ENCODE data around the gene PIEZO2.

The PIEZO2 gene

GRCh38 chr18:11047817-11048216, 101.6 kb downstream of the PIEZO2 start:
- TF ChIP-seq ARNTL (CRISPR knock-in tag; IDR thresholded peaks at IDR 0.05; ENCODE audit: borderline replicate concordance, low read depth), result no peak
- TF ChIP-seq TSHZ2 (CRISPR knock-in tag; IDR thresholded peaks at IDR 0.05), result no peak
- no peak for TF ChIP-seq ISL1 (CRISPR knock-in tag; IDR thresholded peaks at IDR 0.05)
- TF ChIP-seq GLIS3 (CRISPR knock-in tag; IDR thresholded peaks at IDR 0.05), result no peak
- TF ChIP-seq, protein P1, sequence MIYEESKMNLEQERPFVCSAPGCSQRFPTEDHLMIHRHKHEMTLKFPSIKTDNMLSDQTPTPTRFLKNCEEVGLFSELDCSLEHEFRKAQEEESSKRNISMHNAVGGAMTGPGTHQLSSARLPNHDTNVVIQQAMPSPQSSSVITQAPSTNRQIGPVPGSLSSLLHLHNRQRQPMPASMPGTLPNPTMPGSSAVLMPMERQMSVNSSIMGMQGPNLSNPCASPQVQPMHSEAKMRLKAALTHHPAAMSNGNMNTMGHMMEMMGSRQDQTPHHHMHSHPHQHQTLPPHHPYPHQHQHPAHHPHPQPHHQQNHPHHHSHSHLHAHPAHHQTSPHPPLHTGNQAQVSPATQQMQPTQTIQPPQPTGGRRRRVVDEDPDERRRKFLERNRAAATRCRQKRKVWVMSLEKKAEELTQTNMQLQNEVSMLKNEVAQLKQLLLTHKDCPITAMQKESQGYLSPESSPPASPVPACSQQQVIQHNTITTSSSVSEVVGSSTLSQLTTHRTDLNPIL (CRISPR knock-in tag; IDR thresholded peaks at IDR 0.05; ENCODE audit: low read depth), result no peak
- TF ChIP-seq ZNF70 (CRISPR knock-in tag; IDR thresholded peaks at IDR 0.05), result no peak
- TF ChIP-seq, protein P2, sequence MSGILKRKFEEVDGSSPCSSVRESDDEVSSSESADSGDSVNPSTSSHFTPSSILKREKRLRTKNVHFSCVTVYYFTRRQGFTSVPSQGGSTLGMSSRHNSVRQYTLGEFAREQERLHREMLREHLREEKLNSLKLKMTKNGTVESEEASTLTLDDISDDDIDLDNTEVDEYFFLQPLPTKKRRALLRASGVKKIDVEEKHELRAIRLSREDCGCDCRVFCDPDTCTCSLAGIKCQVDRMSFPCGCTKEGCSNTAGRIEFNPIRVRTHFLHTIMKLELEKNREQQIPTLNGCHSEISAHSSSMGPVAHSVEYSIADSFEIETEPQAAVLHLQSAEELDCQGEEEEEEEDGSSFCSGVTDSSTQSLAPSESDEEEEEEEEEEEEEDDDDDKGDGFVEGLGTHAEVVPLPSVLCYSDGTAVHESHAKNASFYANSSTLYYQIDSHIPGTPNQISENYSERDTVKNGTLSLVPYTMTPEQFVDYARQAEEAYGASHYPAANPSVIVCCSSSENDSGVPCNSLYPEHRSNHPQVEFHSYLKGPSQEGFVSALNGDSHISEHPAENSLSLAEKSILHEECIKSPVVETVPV (CRISPR knock-in tag; IDR thresholded peaks at IDR 0.05), result no peak
- no peak for TF ChIP-seq CSDC2 (CRISPR knock-in tag; IDR thresholded peaks at IDR 0.05)
- no peak for TF ChIP-seq ZC3H10 (CRISPR knock-in tag; IDR thresholded peaks at IDR 0.05)
- TF ChIP-seq RARB (CRISPR knock-in tag; IDR thresholded peaks at IDR 0.05), result no peak
- no peak for ATAC-seq

GRCh38 chr18:11047156-11047555, 102.2 kb downstream of the PIEZO2 start:
- ATAC-seq, result no peak

DNA sequence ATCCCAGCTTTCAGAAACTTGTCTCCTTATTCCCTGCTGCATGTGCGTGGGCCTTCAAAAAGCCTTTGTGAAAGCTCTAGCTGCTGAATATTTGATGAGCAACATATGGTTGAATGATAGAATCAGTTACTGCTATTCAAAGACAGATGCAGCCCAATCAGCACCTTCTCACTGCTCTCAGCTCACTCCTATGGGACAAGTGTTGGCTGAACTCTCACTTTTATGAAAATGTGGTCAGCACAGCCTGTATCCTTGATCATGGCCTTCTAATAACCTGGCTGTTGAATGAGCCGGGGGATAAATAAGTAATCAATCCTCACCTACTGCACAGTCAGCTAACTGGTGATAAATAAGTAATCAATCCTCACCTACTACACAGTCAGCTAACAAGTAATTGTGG, 103.2 kb downstream of the PIEZO2 start:
- no peak for ATAC-seq
- TF ChIP-seq TCF4 (CRISPR knock-in tag; IDR thresholded peaks at IDR 0.05; ENCODE audit: borderline replicate concordance) (no peak), ZFP30 (CRISPR knock-in tag; IDR thresholded peaks at IDR 0.05) (no peak), ZNF565 (CRISPR knock-in tag; conservative IDR thresholded peaks at IDR 0.05; ENCODE audit: low read depth) (no peak), ZC3H10 (CRISPR knock-in tag; IDR thresholded peaks at IDR 0.05) (no peak), BACH2 (CRISPR knock-in tag; IDR thresholded peaks at IDR 0.05; ENCODE audit: borderline replicate concordance) (no peak)

More at GRCh38 chr18:11047156-11047555, 102.2 kb downstream of the PIEZO2 start:
- no peak for TF ChIP-seq ZNF8 (CRISPR knock-in tag; IDR thresholded peaks at IDR 0.05)

- ATAC-seq, result no peak
- TF ChIP-seq, protein P3, sequence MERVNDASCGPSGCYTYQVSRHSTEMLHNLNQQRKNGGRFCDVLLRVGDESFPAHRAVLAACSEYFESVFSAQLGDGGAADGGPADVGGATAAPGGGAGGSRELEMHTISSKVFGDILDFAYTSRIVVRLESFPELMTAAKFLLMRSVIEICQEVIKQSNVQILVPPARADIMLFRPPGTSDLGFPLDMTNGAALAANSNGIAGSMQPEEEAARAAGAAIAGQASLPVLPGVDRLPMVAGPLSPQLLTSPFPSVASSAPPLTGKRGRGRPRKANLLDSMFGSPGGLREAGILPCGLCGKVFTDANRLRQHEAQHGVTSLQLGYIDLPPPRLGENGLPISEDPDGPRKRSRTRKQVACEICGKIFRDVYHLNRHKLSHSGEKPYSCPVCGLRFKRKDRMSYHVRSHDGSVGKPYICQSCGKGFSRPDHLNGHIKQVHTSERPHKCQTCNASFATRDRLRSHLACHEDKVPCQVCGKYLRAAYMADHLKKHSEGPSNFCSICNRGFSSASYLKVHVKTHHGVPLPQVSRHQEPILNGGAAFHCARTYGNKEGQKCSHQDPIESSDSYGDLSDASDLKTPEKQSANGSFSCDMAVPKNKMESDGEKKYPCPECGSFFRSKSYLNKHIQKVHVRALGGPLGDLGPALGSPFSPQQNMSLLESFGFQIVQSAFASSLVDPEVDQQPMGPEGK (CRISPR knock-in tag; IDR thresholded peaks at IDR 0.05; ENCODE audit: borderline replicate concordance), result no peak
- no peak for TF ChIP-seq TCF4 (CRISPR knock-in tag; IDR thresholded peaks at IDR 0.05; ENCODE audit: borderline replicate concordance)
Measured at GRCh38 chr18:11043694-11044093, 105.7 kb downstream of the PIEZO2 start.

DNA sequence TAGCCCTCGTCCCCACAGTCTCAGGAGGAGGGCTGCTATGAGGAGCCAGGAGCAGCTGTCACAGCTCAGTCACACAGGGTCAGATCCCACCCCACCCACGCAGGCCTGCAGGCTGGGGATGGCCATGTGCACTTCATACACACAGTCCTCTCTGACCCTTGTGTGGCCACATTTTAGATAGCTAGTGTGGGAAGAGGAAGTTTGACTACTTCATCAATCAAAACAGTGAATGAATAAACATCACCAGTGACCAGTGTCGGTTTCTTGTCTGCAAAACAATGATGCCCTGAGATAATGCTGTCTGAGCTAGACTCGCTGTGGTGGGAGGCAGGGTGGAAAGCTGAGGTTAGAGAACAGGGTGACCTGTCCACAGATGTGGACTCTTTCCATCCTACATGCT, 107.1 kb downstream of the PIEZO2 start:
- TF ChIP-seq TSHZ2 (CRISPR knock-in tag; IDR thresholded peaks at IDR 0.05), result no peak

More for the DNA sequence above, 107.1 kb downstream of the PIEZO2 start:
- ATAC-seq, result no peak

Measured in SK-N-SH treated with all-trans-retinoic acid at 6 μM for 48 hours (cell line).